HepG2 (cell line): ENCODE data around the gene MMP24OS. TPM values are rescaled to one million over a fixed set of nuclear protein-coding genes. Genes with fewer than 3 reads are reported as not detected.

Experiments used
- ATAC-seq: fragments of 200-7000 bp; cut with Tn5 transposase; 3 replicates; pipeline ENCODE4 v1.9.1; 2020; ENCODE audit warnings: mild to moderate bottlenecking, moderate library complexity
- BruUV-seq: library from RNA; stranded (reverse); fragments of 400-500 nt; replicated peaks from 2 replicates; lab custom pipeline; 2021; lab: Mats Ljungman, UMichigan
- CTCF ChIA-PET: fragments of 300-600 bp; formaldehyde crosslinking; extraction: SDS; loops from one replicate; lab custom pipeline; 2021; ENCODE audit warnings: low total read pairs, inconsistent platforms, low intra/inter-chr PET ratio; lab: Yijun Ruan, JAX
- POLR2A ChIA-PET: fragments of 350-600 bp; sonication (Branson Sonifier 250); formaldehyde crosslinking; loops from one replicate; lab custom pipeline; 2020; ENCODE audit warnings: antibody characterized with exemption, inconsistent platforms; lab: Yijun Ruan, JAX
- DNase-seq: peaks from one replicate; pipeline ENCODE4 v3.0.0-alpha.2; 2015; ENCODE audit warnings: low spot score
- FAIRE-seq: peaks from 3 replicates; lab custom pipeline; 2011; peaks lifted over from hg19 to GRCh38; lab: Jason Lieb, UNC
- H2AFZ ChIP-seq: one replicate; pipeline ENCODE4 v1.6.1; 2011; ENCODE audit warnings: low read length, inconsistent platforms
- H3K27ac ChIP-seq: fragments of 300-600 bp; 3 replicates; pipeline ENCODE4 v1.8.0; 2011; ENCODE audit warnings: mixed run types, mild to moderate bottlenecking, mixed read lengths, low read length, inconsistent platforms; ENCODE audit not compliant: insufficient read depth; ENCODE audit errors: extremely low read length
- H3K27me3 ChIP-seq, 2 experiments: fragments of 200-600 bp in 1 of 2; 2 replicates in 1 of 2; 3 replicates in 1 of 2; pipeline versions ENCODE4 v1.6.0 to v1.8.0; 2011; ENCODE audit warnings: low read length in 2 of 2, mild to moderate bottlenecking in 2 of 2, moderate library complexity in 2 of 2, inconsistent platforms in 1 of 2; ENCODE audit not compliant: insufficient read depth in 2 of 2, control insufficient read depth in 1 of 2
- H3K36me3 ChIP-seq, 2 experiments: fragments of 200-600 bp in 1 of 2; replicated peaks in 1 of 2; 2 replicates in 1 of 2; 3 replicates in 1 of 2; pipeline versions ENCODE4 v1.5.1 to v1.8.0; 2011; ENCODE audit warnings: low read length in 2 of 2, inconsistent platforms in 1 of 2; ENCODE audit not compliant: insufficient read depth in 2 of 2, control insufficient read depth in 1 of 2
- H3K4me1 ChIP-seq: 2 replicates; pipeline ENCODE4 v1.5.1; 2012; ENCODE audit warnings: low read length, inconsistent platforms; ENCODE audit not compliant: insufficient read depth
- H3K4me2 ChIP-seq: 2 replicates; pipeline ENCODE4 v1.6.0; 2011; ENCODE audit warnings: low read depth, low read length, inconsistent platforms
- H3K4me3 ChIP-seq, 3 experiments: fragments of 200-600 bp in 1 of 3; sonication (generic), shearing (Covaris generic) in 1 of 3; replicated peaks in 1 of 3; 2 replicates each; pipeline ENCODE4 v1.5.1; 2011 to 2016; ENCODE audit warnings: low read length in 3 of 3, inconsistent platforms in 2 of 3, low read depth in 2 of 3, mild to moderate bottlenecking in 2 of 3, control low read depth in 1 of 3, mixed read lengths in 1 of 3; ENCODE audit not compliant: insufficient read depth in 1 of 3
- H3K79me2 ChIP-seq: one replicate; pipeline ENCODE4 v1.6.1; 2011; ENCODE audit warnings: low read length, inconsistent platforms; ENCODE audit not compliant: insufficient read depth
- H3K9ac ChIP-seq: 2 replicates; pipeline ENCODE4 v1.6.0; 2011; ENCODE audit warnings: mild to moderate bottlenecking, low read depth, low read length, inconsistent platforms; ENCODE audit not compliant: insufficient read depth
- H3K9me3 ChIP-seq: 2 replicates; pipeline ENCODE4 v1.5.1; 2012; ENCODE audit warnings: mild to moderate bottlenecking, low read length
- H4K20me1 ChIP-seq: 2 replicates; pipeline ENCODE4 v1.6.0; 2011; ENCODE audit warnings: inconsistent platforms, mild to moderate bottlenecking, low read length, moderate library complexity; ENCODE audit not compliant: insufficient read depth
- AGO2 ChIP-seq: fragments of 200-400 bp; formaldehyde crosslinking; optimal IDR thresholded peaks from 2 replicates; pipeline ENCODE3; 2017; ENCODE audit warnings: mild to moderate bottlenecking, low read depth, low read length, moderate library complexity
- CBX1 ChIP-seq: IDR thresholded peaks from one replicate; pipeline ENCODE4 v1.6.1; 2016; ENCODE audit warnings: antibody characterized with exemption, low read depth
- HOXD1 ChIP-seq: sonication (generic); formaldehyde crosslinking; IDR thresholded peaks from 2 replicates; pipeline ENCODE4 v1.5.0; 2020; ENCODE audit warnings: missing genetic modification reagents
- MLXIP ChIP-seq: sonication (generic); formaldehyde crosslinking; IDR thresholded peaks from 2 replicates; pipeline ENCODE4 v1.9.0; 2021; ENCODE audit warnings: missing genetic modification reagents, borderline replicate concordance
- NBN ChIP-seq: fragments of 450-650 bp; conservative IDR thresholded peaks from 2 replicates; pipeline ENCODE4 v1.6.1; 2017
- NR2F1 ChIP-seq, 2 experiments: fragments of 450-650 bp in 1 of 2; formaldehyde crosslinking in 1 of 2; IDR thresholded peaks; 2 replicates each; pipeline versions ENCODE4 v1.5.0 to v1.6.1; 2016 to 2020; ENCODE audit warnings: mild to moderate bottlenecking in 1 of 2, missing compliant biosample characterization in 1 of 2, missing genetic modification reagents in 1 of 2, moderate library complexity in 1 of 2
- PITX1 ChIP-seq: sonication (generic); formaldehyde crosslinking; IDR thresholded peaks from 2 replicates; pipeline ENCODE4 v1.5.1; 2020; ENCODE audit warnings: mild to moderate bottlenecking, missing genetic modification reagents
- PRDM4 ChIP-seq: sonication (generic); formaldehyde crosslinking; IDR thresholded peaks from 2 replicates; pipeline ENCODE4 v1.9.0; 2021; ENCODE audit warnings: missing genetic modification reagents, borderline replicate concordance
- RFX1 ChIP-seq: fragments of 450-650 bp; IDR thresholded peaks from 2 replicates; pipeline ENCODE4 v1.6.1; 2017
- SMAD3 ChIP-seq: sonication (generic); formaldehyde crosslinking; IDR thresholded peaks from 2 replicates; pipeline ENCODE4 v1.4.0; 2020; ENCODE audit warnings: missing genetic modification reagents
- SMYD3 ChIP-seq: sonication (generic); formaldehyde crosslinking; IDR thresholded peaks from 2 replicates; pipeline ENCODE4 v1.8.1; 2023; ENCODE audit warnings: mild to moderate bottlenecking, missing genetic modification reagents
- ZNF781 ChIP-seq: sonication (generic); formaldehyde crosslinking; IDR thresholded peaks from 2 replicates; pipeline ENCODE4 v1.5.1; 2020; ENCODE audit warnings: borderline replicate concordance, mild to moderate bottlenecking, missing genetic modification reagents; ENCODE audit errors: not compliant biosample characterization
- WGBS: methylation state at CpG from one replicate; pipeline ENCODE4 v1.1.6; 2017; ENCODE audit warnings: low lambda C conversion rate; 5-methylcytosine and 5-hydroxymethylcytosine counted together
- in situ Hi-C: cut with HindIII; loops from 2 replicates; pipeline ENCODE4 v1.10.0; 2017; ENCODE audit warnings: low pct_unique_long_range_greater_than_20kb; ENCODE audit not compliant: extremely low pct_ligation_motif_present
- intact Hi-C: fragments of 100-400 bp; cut with micrococcal nuclease; formaldehyde crosslinking; loops from one replicate; pipeline ENCODE4 v1.10.0; 2022; ENCODE audit not compliant: unreplicated experiment
- polyA plus RNA-seq, 8 experiments: library from polyadenylated mRNA; depleted of rRNA in 3 of 8; stranded (reverse) in 7 of 8; unstranded in 1 of 8; fragments of >200 nt; fragmentation: Illumina TruSeq in 4 of 8; extraction: Trizol in 4 of 8; gene quantifications; 2 replicates each; pipeline versions ENCODE4 v1.2.1 to v1.2.3, GENCODE V29; 2011 to 2016; ENCODE audit warnings: low read depth in 4 of 8, missing spikeins in 1 of 8, mixed read lengths in 1 of 8; ENCODE audit not compliant: insufficient read depth in 1 of 8
- total RNA-seq, 5 experiments: library from RNA; depleted of rRNA; stranded (reverse); fragments of >200 nt; fragmentation: Illumina TruSeq; extraction: Trizol; gene quantifications; 2 replicates each; pipeline ENCODE4 v1.2.3, GENCODE V29; 2016; ENCODE audit warnings: low read depth in 1 of 5

The MMP24OS gene
- total and polyA plus RNA-seq, 2 of the 13 experiments (the other 11 are each of a cell fraction or from before 2014, with no cell fraction given) = 6.0 to 8.5 TPM

- TF ChIP-seq RFX1 (peak; percentile 60), SMYD3 (CRISPR knock-in tag) (no peak)
- BruUV-seq = no TSS peak
- no peak overlapping the region for H3K9ac ChIP-seq
- ChIA-PET CTCF (no interaction called here), POLR2A (no interaction called here)
- no peaks in the 10 kb centered on the region for H3K36me3 ChIP-seq
- H3K79me2 ChIP-seq = no peaks in the 10 kb centered on the region
- H3K4me3 ChIP-seq = no peak overlapping the region
- H3K4me1 ChIP-seq = peaks cover 15% of the 10 kb centered on the region
- intact Hi-C loops = no loop called here
- H4K20me1 ChIP-seq = no peaks in the 10 kb centered on the region
- DNase-seq (no peak), ATAC-seq (no peak), FAIRE-seq (no peak)
- in situ Hi-C loops = no loop called here
- no peaks in the 10 kb centered on the region for H3K27me3 ChIP-seq
- no peak overlapping the region for H3K27ac ChIP-seq
- 75% methylated on average over 12 of the region's 12 CpGs for WGBS
- no peak overlapping the region for H3K4me2 ChIP-seq
- H2AFZ ChIP-seq = no peak overlapping the region
- no peaks in the 10 kb centered on the region for H3K9me3 ChIP-seq
Observed at GRCh38 chr20:35254448-35254999, 23.4 kb downstream of the MMP24OS start.

GRCh38 chr20:35253010-35253409, 24.9 kb downstream of the MMP24OS start:
- intact Hi-C loops = no loop called here
- no peaks in the 10 kb centered on the region for H3K27me3 ChIP-seq
- H2AFZ ChIP-seq = no peak overlapping the region
- no peak for ATAC-seq
- no peaks in the 10 kb centered on the region for H3K9me3 ChIP-seq
- BruUV-seq = no TSS peak
- H3K4me2 ChIP-seq = no peak overlapping the region
- H3K4me1 ChIP-seq = peaks cover 13% of the 10 kb centered on the region
- H4K20me1 ChIP-seq = no peaks in the 10 kb centered on the region
- CTCF ChIA-PET = no interaction called here
- H3K79me2 ChIP-seq = no peaks in the 10 kb centered on the region
- DNase-seq = no peak
- no peak for FAIRE-seq
- no peak overlapping the region for H3K9ac ChIP-seq
- H3K4me3 ChIP-seq = no peak overlapping the region
- H3K36me3 ChIP-seq = no peaks in the 10 kb centered on the region
- in situ Hi-C loops = no loop called here
- POLR2A ChIA-PET = interaction anchor here (0.9 kb wide), 1 partner anchor 12 kb away, joined by 5 read pairs; no protein-coding TSS in a partner anchor
- H3K27ac ChIP-seq = no peak overlapping the region
- WGBS = 10% methylated on average over 3 of the region's 3 CpGs
- TF ChIP-seq AGO2 (no peak), CBX1 (no peak), SMAD3 (CRISPR knock-in tag) (no peak), ZNF781 (CRISPR knock-in tag) (no peak), NBN (no peak), MLXIP (no peak), HOXD1 (CRISPR knock-in tag) (no peak), PRDM4 (CRISPR knock-in tag) (no peak), PITX1 (CRISPR knock-in tag) (no peak), NR2F1 (CRISPR knock-in tag; IDR thresholded peaks at IDR 0.05) (no peak)
